SIG-M5 treated with dmso at 0.1 percent for 504 hours (cell line): ENCODE measurements around the gene COL4A2.
A peak's percentile ranks its signal among the peaks of the same experiment; 100 is the strongest.

Experiments
- DNase-seq: peaks from one replicate; lab custom pipeline; 2025; ENCODE audit not compliant: unreplicated experiment; lab: John Stamatoyannopoulos, UW

COL4A2 gene

DNA sequence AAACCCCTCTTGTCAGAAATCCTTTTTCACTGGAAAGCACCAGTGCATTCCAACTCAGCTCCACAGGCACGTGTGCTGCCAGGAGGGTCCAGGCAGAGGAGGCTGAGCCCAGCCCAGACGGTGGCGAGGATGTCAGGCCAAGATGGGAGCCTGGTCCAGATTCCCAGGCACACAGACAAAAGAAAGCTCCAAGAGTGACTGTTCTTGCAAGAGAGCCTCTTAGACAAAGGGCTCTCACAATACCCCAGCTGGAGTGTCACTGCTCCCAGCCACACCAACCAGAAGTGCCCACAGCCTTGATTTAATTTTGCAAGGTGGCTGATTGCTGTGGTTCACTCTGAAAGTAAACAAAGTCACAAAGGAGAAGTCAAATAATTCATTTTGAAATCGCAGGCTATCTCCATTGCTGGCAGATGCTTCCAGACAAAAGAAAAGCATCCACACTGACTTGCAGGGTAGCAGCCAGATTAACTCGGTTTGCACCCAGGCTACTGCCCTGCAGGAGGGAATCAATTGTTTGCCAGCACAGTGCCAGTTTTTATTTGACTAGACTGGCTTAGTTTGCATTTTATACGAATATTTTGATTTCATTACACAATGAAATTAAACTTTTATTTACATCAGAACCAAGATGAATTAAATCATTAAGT is 159.3 kb downstream of the COL4A2 start:
- no peak for DNase-seq

- DNase-seq, result no peak
These were observed 160.5 kb downstream of the COL4A2 start for GRCh38 chr13:110467516-110468110.

- no peak for DNase-seq
These were observed 162.0 kb downstream of the COL4A2 start for GRCh38 chr13:110468986-110469495.

GRCh38 chr13:110469597-110469996 is 162.5 kb downstream of the COL4A2 start:
- no peak for DNase-seq

DNA sequence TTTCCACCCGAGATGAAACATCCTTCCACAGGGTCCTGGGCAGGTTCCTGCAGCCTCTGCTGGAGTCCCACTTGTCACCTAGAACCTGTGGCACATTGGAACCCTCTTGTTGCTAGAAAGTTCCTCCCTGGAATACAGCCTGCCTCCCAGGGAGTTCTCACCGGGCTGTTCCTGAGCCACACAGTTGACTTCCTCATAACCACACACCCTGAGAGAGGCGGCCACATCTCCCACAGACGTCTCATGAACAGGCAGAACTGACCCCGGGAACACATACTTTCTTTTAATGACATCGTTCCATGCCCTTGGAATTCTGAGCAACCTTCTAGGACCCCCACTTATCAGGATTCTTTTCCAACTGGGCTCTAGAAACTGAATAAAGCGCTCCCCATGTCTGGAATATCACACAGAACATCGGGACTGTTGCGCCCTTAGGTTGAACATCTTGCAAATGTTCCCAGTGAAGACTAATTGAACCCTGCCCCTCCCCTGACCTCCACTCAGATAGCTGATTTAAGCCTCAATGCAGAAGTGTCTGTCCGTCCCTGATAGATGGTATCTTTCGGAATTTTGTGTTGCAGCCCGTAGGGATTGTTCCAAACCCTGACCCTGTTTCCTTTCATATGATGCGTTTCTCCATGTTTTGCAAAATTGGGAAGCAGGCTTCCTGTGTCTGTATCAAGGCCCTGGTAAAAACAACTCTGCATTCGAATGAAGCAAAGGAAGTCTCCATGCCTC is 163.4 kb downstream of the COL4A2 start:
- no peak for DNase-seq

DNA sequence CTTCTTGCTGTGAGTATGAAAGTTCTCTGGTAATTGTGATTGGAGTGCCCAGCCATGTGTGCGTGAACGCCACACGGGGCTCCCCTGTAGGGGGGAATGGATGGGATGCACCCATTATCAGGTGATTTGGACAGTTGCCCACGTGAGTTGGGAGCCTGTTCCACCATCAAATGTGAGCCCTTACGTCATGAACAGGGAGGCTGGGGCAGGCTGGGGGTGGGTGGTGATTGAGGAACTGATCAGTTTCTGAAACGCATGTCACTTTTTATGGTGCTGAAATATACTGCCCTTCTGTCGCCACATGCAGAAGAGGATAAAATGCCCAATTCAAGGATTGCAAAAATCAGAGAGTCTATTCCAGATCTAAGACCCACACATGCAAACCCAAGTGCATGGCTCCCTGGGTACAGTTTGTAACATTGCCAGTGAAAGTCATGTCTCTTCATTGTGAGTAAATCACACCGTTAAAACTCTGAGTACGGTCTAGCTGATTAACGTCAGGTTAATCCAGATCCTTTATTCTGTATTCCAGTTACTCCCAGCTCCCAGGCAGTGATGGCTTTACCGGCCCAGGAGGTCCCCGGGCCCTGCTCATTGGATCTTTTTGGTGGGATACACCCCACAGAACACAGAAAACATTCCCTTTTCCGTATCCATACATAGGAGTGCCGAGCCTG is 164.2 kb downstream of the COL4A2 start:
- peak; percentile 65 for DNase-seq

GRCh38 chr13:110471833-110472162 is 164.7 kb downstream of the COL4A2 start:
- peak; percentile 90 for DNase-seq

DNA sequence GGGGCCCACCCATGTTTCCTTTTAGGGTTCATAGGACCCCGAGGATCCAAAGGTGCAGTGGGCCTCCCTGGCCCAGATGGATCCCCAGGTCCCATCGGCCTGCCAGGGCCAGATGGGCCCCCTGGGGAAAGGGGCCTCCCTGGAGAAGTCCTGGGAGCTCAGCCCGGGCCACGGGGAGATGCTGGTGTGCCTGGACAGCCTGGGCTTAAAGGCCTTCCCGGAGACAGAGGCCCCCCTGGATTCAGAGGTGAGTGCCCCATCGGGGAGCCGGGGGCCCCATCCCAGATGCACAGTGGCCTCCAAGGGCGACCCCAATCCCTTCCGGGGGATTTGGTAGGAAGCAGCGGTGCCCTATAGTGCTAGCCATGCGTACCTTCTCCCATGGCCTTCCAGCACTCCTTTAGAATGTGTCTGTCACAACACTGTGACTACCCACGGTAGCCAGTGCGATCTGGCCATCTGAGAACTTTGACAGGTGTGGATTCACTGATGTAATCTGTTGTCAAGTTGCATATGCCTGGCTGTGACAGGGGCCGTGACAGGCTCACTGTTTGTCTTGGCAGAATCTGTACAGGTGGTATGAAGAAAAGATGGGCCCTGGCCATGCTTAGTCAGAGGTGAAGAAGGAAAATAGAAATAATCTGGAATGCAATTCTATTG is 165.9 kb downstream of the COL4A2 start:
- no peak for DNase-seq

DNA sequence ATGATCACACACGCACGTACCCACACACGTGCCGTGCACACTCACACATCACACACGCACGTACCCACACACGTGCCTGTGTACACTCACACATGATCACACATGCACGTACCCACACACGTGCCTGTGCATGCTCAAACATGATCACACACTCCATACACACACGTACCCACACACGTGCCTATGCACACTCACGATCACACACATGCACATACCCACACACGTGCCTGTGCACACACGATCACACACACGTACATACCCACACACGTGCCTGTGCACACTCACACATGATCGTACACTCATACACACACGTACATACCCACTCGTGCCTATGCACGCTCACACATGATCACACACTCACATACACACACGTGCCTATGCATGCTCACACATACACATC is 167.6 kb downstream of the COL4A2 start:
- no peak for DNase-seq

DNA sequence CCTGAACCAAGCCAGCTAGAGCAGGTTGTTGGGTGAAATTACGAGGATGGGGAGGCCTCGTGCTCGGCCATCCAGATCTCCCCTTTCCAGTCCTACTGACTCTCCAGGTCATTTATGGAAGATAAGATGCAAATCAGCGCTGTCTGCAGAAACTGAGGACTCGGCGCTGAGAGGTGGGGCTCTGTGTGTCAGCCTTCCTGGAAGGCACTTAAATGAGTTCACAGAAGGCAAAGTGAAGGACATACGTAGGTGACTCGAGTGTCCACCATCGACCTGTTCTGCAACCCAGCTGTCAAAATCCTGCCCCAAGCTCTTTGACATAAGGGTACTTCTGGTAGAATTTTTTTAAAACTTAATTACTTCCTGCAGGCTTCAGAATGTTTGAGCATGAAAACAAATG is 168.0 kb downstream of the COL4A2 start:
- no peak for DNase-seq

DNA sequence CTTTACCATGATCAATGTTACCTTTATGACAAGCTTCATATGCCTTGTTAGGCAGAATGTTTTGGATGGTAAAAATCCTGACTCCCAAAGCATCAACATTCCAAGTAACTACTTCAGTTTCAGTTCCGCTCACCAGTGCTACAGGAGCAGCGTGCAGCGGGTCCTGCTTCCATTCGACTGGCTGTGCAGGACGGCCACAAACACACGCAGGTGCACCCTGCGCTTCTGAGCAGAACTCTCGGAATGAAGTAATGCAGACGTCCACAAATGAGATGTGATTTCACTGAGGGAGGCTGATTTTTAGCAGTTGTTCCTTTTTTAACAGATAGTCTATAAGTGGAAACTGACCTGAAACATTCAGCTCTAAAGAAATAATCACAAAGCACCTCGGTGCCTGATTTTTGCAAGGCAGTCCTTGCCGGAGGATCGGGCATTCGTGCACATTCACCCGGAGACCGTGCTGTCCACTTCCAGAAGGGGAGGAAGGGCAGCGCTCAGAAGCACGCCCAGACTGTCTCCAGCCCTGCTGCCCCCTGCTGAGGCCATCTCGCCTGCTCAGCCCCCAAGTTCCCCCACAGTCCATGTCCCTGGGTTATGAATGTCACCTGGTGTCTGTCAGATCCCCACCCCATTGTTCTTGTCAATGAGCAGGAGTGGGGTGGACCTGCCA is 168.6 kb downstream of the COL4A2 start:
- DNase-seq, result no peak

DNA sequence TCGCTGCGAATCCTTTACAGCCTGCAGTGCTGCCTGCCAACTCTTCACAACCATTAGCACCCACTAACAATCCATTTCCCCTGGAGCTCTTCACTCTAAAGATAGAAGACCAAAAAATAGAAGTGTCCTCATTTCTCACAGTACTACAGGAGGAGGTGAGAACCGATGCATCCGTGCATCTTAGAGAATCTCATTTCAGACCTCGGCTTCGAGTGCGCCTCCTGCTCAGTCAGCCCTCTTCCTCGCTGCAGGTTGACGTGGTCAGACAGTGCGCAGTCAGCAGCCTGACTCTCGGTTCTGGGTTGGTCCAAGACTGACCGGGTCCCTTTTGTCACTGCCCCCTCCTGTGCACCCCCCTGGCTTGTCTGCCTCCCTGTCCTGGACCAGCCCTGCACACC is 169.1 kb downstream of the COL4A2 start:
- no peak for DNase-seq

DNA sequence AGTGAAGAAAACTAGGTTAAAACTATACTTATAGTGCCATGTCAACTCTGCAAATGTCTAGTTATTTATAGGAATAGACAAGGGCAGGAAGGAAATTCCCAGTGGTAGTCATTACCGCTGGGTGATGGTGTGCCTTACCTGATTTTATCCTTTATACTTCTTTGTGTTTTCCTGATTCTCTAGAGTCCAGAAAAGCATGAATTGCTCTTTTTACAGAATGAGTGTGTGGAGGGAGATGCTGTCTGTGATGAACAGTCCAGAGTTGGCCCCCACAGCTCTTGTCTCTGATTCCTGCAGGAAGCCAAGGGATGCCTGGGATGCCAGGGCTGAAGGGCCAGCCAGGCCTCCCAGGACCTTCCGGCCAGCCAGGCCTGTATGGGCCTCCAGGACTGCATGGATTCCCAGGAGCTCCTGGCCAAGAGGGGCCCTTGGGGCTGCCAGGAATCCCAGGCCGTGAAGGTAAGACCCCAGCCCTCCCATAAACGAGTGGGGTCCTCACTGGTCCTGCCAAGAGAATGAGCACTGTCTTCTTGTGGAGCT is 170.7 kb downstream of the COL4A2 start:
- no peak for DNase-seq

DNA sequence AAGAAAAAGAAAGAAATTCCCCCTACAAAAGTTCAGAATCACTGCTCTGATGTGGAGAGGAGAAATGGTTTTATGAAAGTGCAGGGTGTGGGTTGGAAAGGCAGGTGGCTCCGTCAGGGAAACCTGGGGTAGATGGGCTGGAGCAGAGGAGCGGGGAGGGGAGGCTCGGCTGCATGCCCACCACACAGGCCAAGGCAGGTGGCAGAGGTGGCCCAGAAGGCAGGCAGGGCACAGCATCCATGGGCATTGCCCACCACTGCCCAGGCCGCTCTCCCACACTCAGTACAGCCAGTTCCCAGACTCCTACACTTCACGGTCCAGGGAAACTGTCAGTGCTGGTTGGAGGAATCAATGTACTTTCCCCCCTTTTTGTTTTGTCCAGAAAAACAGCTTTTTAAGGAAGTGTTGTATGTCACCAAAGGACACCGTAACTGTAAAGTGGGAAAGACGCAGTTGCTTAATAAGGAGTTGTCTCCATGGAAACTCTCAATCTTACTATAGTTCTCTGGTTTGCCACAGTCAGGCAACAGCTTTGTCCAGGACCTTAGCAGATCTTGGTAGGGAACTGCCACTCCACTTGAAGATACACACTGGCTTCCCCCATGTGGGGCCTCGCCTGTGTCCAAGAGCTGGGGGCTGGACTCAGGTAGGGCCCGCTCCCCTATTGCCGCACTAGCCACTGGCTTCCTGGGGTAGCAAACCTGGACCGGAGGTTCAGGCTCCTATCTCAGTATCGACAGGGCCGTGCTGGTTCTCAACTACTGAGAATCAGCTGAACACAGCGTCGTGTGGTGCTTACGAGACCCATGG is 171.5 kb downstream of the COL4A2 start:
- DNase-seq, result no peak

DNA sequence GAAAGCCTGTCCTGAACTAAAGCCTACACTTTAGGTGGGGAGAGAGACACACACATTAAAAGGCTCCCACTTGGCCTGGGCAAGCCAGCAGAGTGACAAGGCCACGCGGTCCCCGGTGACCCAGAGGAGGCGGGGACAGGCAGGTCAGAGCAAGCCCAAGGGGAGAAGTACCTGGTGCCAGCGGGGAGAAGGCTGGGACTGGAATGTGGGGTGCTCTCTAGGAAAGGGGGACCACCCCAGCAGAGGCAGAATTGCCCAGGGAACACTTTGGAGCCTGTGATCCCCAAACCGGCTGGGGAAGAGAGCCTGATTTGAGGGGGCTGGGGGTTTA is 172.1 kb downstream of the COL4A2 start:
- DNase-seq, result no peak

DNA sequence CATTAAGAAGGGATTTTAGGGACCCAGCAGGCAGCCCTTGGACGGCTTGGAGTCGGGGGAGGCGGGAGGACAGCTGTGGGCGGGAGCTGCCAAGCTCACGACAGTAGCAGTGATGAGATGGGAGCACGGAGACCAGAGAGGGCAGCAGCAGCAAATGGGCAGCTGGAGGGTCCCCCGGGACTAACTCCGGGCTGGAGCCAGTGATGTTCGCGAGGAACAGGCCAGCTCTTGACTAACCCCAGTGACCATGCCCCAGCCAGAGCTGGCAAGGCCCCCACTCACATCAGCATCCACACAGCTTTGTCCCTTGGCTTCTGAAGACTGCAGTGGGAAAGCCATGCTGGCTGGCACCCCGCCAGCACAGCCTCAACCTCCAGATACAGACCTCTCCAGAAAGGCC is 172.6 kb downstream of the COL4A2 start:
- DNase-seq, result no peak

- DNase-seq, result no peak
These were observed 173.1 kb downstream of the COL4A2 start for GRCh38 chr13:110480161-110480560.

GRCh38 chr13:110483386-110483968 is 176.4 kb downstream of the COL4A2 start:
- no peak for DNase-seq

DNA sequence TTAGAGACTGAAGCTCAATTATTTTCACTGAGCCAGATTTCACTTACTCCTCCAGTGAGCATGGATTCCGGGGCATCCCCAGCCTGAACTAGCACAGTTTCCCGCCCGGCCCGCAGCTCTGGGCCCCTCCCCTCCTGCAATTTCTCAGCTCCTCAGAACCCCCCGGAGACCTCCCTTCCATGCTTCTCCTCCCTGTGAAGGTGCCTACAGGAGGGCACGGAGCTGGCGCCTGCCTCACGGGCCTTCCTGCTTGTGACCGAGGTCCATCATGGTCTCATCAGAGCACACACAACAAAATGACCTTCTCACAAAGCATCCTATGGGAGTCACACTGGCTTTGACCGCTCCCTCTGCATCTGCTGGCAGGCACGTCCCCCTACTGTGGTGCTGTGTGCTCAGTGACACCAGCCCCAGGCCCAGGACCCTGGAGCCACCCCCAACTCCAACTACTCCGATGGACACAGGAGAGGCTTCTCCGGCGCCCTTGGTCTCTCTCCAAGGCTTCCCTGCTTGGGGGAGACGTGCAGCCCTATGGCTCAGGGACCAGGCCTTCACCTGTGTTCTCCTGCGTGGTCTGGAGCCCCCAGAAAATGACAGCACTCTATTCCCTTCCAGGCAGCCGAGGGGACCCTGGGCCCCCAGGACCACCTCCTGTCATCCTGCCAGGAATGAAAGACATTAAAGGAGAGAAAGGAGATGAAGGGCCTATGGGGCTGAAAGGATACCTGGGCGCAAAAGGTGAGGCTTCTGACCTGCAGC is 177.4 kb downstream of the COL4A2 start:
- no peak for DNase-seq
